Measurements from ENCODE around the gene KRTAP13-4.

Gene KRTAP13-4

GRCh38 chr21:30430170-30430655 is at the start of gene KRTAP13-4:
Gene KRTAP13-4 (plus strand): TSS chr21:30430220. CDS start chr21:30430276, 56 bp downstream.
- no peak within 1 kb of the TSS for H3K4me3 ChIP-seq (ENCODE audit: low read length)
- no peak for DNase-seq (ENCODE audit: low read depth)
- TF ChIP-seq CTCF (conservative IDR thresholded peaks at IDR 0.05; ENCODE audit: low read depth, low read length) = no peak

- TF ChIP-seq CTCF (conservative IDR thresholded peaks at IDR 0.05; ENCODE audit: low read depth, low read length) = no peak
- H3K4me3 ChIP-seq (ENCODE audit: low read length) = no peak overlapping the region
- no peak for DNase-seq (ENCODE audit: low read depth)
Measured at GRCh38 chr21:30382201-30382600, 47.8 kb upstream of the KRTAP13-4 start.

- no peak for TF ChIP-seq CTCF (conservative IDR thresholded peaks at IDR 0.05; ENCODE audit: low read depth, low read length)
- no peak overlapping the region for H3K4me3 ChIP-seq (ENCODE audit: low read length)
- no peak for DNase-seq (ENCODE audit: low read depth)
Measured at GRCh38 chr21:30391492-30392025, 38.5 kb upstream of the KRTAP13-4 start.

GRCh38 chr21:30395731-30396130 is 34.3 kb upstream of the KRTAP13-4 start, which contains the start of gene KRTAP13-1:
Gene KRTAP13-1 (plus strand): TSS chr21:30396031. CDS start chr21:30396087, 56 bp downstream.
- DNase-seq (ENCODE audit: low read depth) = no peak
- TF ChIP-seq CTCF (conservative IDR thresholded peaks at IDR 0.05; ENCODE audit: low read depth, low read length) = no peak
- H3K4me3 ChIP-seq (ENCODE audit: low read length) = no peak within 1 kb of the TSS

- no peak for DNase-seq (ENCODE audit: low read depth)
- TF ChIP-seq CTCF (conservative IDR thresholded peaks at IDR 0.05; ENCODE audit: low read depth, low read length) = peak; percentile 14
- H3K4me3 ChIP-seq (ENCODE audit: low read length) = no peak overlapping the region
Measured at GRCh38 chr21:30408782-30409494, 21.1 kb upstream of the KRTAP13-4 start.

GRCh38 chr21:30415993-30416392 is 14.0 kb upstream of the KRTAP13-4 start:
- TF ChIP-seq CTCF (conservative IDR thresholded peaks at IDR 0.05; ENCODE audit: low read depth, low read length) = no peak
- no peak for DNase-seq (ENCODE audit: low read depth)
- H3K4me3 ChIP-seq (ENCODE audit: low read length) = no peak overlapping the region

- no peak within 1 kb of the TSS for H3K4me3 ChIP-seq (ENCODE audit: low read length)
- no peak for DNase-seq (ENCODE audit: low read depth)
- no peak for TF ChIP-seq CTCF (conservative IDR thresholded peaks at IDR 0.05; ENCODE audit: low read depth, low read length)
Measured at GRCh38 chr21:30425826-30426225, 4.2 kb upstream of the KRTAP13-4 start, which contains the start of gene KRTAP13-3. Gene KRTAP13-3 (minus strand): TSS chr21:30425926. CDS start chr21:30425912, 14 bp downstream.

Measured in retinal pigment epithelial cell (primary cell).